ENCODE data around the gene RAB6D. TPM values are rescaled to one million over a fixed set of nuclear protein-coding genes. Genes with fewer than 3 reads are reported as not detected.
"Not testable (repeated sequence)": the region's sequence is repeated elsewhere in the genome, so short reads cannot be mapped to it uniquely, and the experiment has no call there.

RAB6D gene
- total RNA-seq (2021; ENCODE audit: unreplicated experiment): 0.17 TPM
- not detected in 2 replicates for polyA plus RNA-seq (2012)
- not detected for Bru-seq, nascent RNA
- percentile 20 among the genes with signal in this experiment for BruChase-seq, experiment 1, labeled RNA remaining after a 6-hour chase
- percentile 14 among the genes with signal in this experiment for BruChase-seq, experiment 2, labeled RNA remaining after a 2-hour chase
- long read RNA-seq: 0 reads

DNA sequence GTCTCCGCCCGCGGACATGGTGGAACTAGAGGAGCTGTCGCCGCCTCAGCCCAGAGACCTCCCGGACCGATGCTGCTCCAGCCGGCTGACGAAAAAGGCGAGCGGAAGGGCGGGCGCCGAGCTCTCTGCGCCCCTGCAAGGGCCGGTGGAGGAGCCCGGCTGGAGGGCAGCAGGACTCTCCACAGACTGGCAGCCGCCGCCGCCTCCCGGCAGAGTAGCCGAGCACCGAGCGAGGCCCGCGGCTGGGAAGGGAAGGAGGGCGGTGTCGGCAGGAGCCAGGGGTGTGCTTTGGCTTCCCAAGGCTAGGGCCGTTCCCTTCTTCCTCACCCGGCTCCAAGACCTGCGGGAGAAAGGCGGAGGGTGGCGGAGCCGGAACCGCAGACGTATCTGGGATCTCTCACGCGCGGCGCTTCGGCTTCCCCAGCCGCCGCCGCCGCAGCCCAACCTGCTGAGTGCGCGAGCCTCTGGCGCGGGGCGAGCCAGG, at the start of gene RAB6D:
RAB6D (minus strand) TSS at position 466 of the 484 bp plus-strand sequence; CDS start at position 18, 448 bp downstream.
- POLR2A ChIA-PET; CTCF ChIA-PET; BruUV-seq (replicated peaks); H3K4me2 ChIP-seq (ENCODE audit: low read length); H3K4me3 ChIP-seq (replicated peaks in 1 of 2; ENCODE audit: low read depth in 1 of 2, low read length in 2 of 2); H3K79me2 ChIP-seq (ENCODE audit: insufficient read depth, low read length); H4K20me1 ChIP-seq (ENCODE audit: insufficient read depth); DNase-seq (ENCODE audit: low read depth, low spot score); H3K36me3 ChIP-seq (ENCODE audit: control insufficient read depth in 1 of 2, insufficient read depth in 2 of 2, low read length in 2 of 2); H3K27me3 ChIP-seq (ENCODE audit: insufficient read depth, low read length); H3K4me1 ChIP-seq (ENCODE audit: control insufficient read depth in 1 of 2, insufficient read depth in 2 of 2, low read length in 2 of 2); H3K9me2 ChIP-seq (ENCODE audit: insufficient read depth); H3K27ac ChIP-seq (ENCODE audit: low read depth, low read length); H2AFZ ChIP-seq (ENCODE audit: low read depth, low read length, poor library complexity, severe bottlenecking); RAD21 ChIA-PET (ENCODE audit: low non-redundant PET in 1 of 2, low total read pairs in 2 of 2, uncharacterized antibody in 2 of 2, unreplicated experiment in 2 of 2); ATAC-seq; H3K9ac ChIP-seq (ENCODE audit: low read length); H3K9me3 ChIP-seq (ENCODE audit: control insufficient read depth in 1 of 2, insufficient read depth in 1 of 2, low read depth in 1 of 2, low read length in 2 of 2); intact Hi-C loops (cut with micrococcal nuclease): not testable (repeated sequence)

- RAD21 ChIA-PET (ENCODE audit: low non-redundant PET in 1 of 2, low total read pairs in 2 of 2, uncharacterized antibody in 2 of 2, unreplicated experiment in 2 of 2): no interaction called here
- peaks cover 24% of the 10 kb centered on the region for H3K27me3 ChIP-seq (ENCODE audit: insufficient read depth, low read length)
Measured at GRCh38 chr2:131413148-131413747, 49.3 kb upstream of the RAB6D start.

More at GRCh38 chr2:131413148-131413747, 49.3 kb upstream of the RAB6D start:
- no peaks in the 10 kb centered on the region for H3K36me3 ChIP-seq (ENCODE audit: control insufficient read depth in 1 of 2, insufficient read depth in 2 of 2, low read length in 2 of 2)
- H3K27ac ChIP-seq (ENCODE audit: low read depth, low read length): no peak overlapping the region
- BruUV-seq (replicated peaks): no TSS peak
- TF ChIP-seq ZFX (IDR thresholded peaks at IDR 0.05) (no peak), RAD21 (IDR thresholded peaks at IDR 0.05; ENCODE audit: low read depth) (peak; percentile 90)
- TF ChIP-seq, protein P1, sequence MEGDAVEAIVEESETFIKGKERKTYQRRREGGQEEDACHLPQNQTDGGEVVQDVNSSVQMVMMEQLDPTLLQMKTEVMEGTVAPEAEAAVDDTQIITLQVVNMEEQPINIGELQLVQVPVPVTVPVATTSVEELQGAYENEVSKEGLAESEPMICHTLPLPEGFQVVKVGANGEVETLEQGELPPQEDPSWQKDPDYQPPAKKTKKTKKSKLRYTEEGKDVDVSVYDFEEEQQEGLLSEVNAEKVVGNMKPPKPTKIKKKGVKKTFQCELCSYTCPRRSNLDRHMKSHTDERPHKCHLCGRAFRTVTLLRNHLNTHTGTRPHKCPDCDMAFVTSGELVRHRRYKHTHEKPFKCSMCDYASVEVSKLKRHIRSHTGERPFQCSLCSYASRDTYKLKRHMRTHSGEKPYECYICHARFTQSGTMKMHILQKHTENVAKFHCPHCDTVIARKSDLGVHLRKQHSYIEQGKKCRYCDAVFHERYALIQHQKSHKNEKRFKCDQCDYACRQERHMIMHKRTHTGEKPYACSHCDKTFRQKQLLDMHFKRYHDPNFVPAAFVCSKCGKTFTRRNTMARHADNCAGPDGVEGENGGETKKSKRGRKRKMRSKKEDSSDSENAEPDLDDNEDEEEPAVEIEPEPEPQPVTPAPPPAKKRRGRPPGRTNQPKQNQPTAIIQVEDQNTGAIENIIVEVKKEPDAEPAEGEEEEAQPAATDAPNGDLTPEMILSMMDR (IDR thresholded peaks at IDR 0.05 in 2 of 3, conservative IDR thresholded peaks at IDR 0.05 in 1 of 3; ENCODE audit: borderline replicate concordance in 1 of 3, insufficient read depth in 1 of 3, low read depth in 2 of 3, low read length in 2 of 3): peak; percentile 65 to 91 (median 84)
- ChIA-PET POLR2A (no interaction called here), CTCF (interaction anchor here (1.1 to 2.2 kb wide), 4 partner anchors 80 to 261 kb away, joined by 3 to 9 read pairs (median 5); no protein-coding TSS in a partner anchor)
- no peaks in the 10 kb centered on the region for H3K79me2 ChIP-seq (ENCODE audit: insufficient read depth, low read length)
- intact Hi-C loops (cut with micrococcal nuclease): loop anchor here (1.0 to 5.0 kb wide), 6 partner anchors 79 to 734 kb away; partner anchors contain the start of genes CCDC74A and MZT2A
- H4K20me1 ChIP-seq (ENCODE audit: insufficient read depth): no peaks in the 10 kb centered on the region
- no peaks in the 10 kb centered on the region; a peak in 1 of 4 replicates for H3K4me1 ChIP-seq (ENCODE audit: control insufficient read depth in 1 of 2, insufficient read depth in 2 of 2, low read length in 2 of 2)
- no peak overlapping the region for H3K4me3 ChIP-seq (replicated peaks in 1 of 2; ENCODE audit: low read depth in 1 of 2, low read length in 2 of 2)
- H3K4me2 ChIP-seq (ENCODE audit: low read length): peak overlapping the region; percentile 5; the same call in 1 of the 2 replicates
- peak overlapping the region; percentile 79 for H2AFZ ChIP-seq (ENCODE audit: low read depth, low read length, poor library complexity, severe bottlenecking)
- DNase-seq (ENCODE audit: low read depth, low spot score): peak; percentile 49
- ATAC-seq: peak; percentile 89
- no peak overlapping the region for H3K9ac ChIP-seq (ENCODE audit: low read length)
- H3K9me3 ChIP-seq (ENCODE audit: control insufficient read depth in 1 of 2, insufficient read depth in 1 of 2, low read depth in 1 of 2, low read length in 2 of 2): no peaks in the 10 kb centered on the region
- H3K9me2 ChIP-seq (ENCODE audit: insufficient read depth): no peaks in the 10 kb centered on the region
